H54 (cell line): Measurements from ENCODE around the gene MRPL12.
"Not testable (repeated sequence)": the region's sequence is repeated elsewhere in the genome, so short reads cannot be mapped to it uniquely, and the experiment has no call there.

Experiments
- DNase-seq: peaks from one replicate; pipeline ENCODE4 v3.0.0; 2011; ENCODE audit warnings: low spot score, mixed read lengths; ENCODE audit not compliant: insufficient read length
- FAIRE-seq: peaks from 3 replicates; lab custom pipeline; 2011; peaks lifted over from hg19 to GRCh38; lab: Jason Lieb, UNC
- POLR2A ChIP-seq: IDR thresholded peaks from 2 replicates; pipeline ENCODE4 v1.6.1; 2011; ENCODE audit warnings: low read depth, mild to moderate bottlenecking, low read length

MRPL12 gene

GRCh38 chr17:81722184-81723120 lies 19.3 kb downstream of the MRPL12 start:
- TF ChIP-seq POLR2A: no peak
- DNase-seq (peak; percentile 51), FAIRE-seq (no peak)

GRCh38 chr17:81723651-81724209 lies 20.6 kb downstream of the MRPL12 start:
- FAIRE-seq (no peak), DNase-seq (no peak)
- no peak for TF ChIP-seq POLR2A

DNA sequence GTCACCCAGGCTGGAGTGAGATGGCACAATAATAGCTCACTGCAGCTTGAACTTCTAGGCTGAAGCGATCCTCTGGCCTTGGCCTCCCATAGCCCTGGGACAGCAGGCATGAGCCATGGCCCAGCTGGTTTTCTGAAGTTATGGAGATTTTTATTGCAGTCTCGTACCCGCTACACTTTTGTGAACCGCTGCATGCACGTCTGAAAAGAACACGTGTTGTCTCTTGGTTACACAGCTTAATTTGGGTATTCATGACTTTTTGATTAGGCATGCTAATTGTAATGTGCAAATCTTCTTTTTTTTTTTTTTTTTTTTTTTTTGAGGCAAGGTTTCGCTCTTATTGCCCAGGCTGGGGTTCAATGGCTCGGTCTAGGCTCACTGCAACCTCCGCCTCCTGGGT lies 22.3 kb downstream of the MRPL12 start:
- DNase-seq (no peak), FAIRE-seq (no peak)
- TF ChIP-seq POLR2A: no peak

GRCh38 chr17:81726004-81726403 lies 22.8 kb downstream of the MRPL12 start:
- TF ChIP-seq POLR2A: no peak
- FAIRE-seq: no peak

GRCh38 chr17:81727324-81728031 lies 24.3 kb downstream of the MRPL12 start:
- FAIRE-seq (no peak), DNase-seq (no peak)
- TF ChIP-seq POLR2A: no peak

More at GRCh38 chr17:81726004-81726403, 22.8 kb downstream of the MRPL12 start:
- no peak for DNase-seq

GRCh38 chr17:81733507-81734404 lies 30.6 kb downstream of the MRPL12 start:
- peak; percentile 94 for DNase-seq
- FAIRE-seq: no peak

DNA sequence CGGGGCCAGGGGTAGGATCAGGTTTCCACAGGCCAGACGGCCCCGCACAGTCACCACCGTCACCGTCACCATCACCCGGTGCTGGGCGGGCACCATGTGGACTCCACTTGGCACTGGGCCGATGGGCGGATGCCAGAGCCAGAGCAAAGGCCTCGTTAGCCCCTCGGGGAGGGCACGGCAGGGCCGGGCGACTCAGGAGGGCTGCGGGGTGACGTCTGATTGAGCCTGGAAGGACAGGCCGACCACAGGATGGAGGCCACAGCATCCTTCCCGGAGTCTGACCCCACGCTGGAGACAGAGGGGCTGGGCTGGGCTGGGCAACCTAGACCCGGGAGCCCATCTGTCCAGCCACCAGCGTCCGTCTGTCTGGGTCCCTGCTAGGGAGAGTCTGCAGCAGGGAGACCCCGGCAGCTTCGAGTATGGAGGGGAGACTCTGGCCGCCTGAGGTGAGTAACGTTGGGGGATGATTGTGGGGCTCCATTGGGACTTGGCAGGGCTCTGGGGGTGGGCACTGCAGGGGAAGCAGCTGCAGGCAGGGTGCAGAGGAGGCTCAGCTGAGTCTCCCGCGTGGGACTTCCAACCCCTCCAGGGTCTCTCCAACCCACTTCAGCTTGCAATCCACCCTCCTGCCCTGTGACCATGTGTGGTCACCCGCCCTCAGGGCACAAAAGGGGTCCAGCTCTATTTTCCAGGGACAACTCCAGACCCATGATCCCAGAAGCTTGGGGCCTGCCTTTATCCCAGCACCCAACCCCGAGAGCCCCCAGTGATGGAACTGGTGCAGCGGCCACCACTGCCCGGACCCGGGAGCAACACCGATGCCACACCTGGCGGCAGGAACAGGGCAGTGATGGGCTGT lies 31.5 kb downstream of the MRPL12 start:
- DNase-seq (no peak), FAIRE-seq (no peak)
- TF ChIP-seq POLR2A: no peak

More at GRCh38 chr17:81733507-81734404, 30.6 kb downstream of the MRPL12 start:
- TF ChIP-seq POLR2A: no peak

GRCh38 chr17:81735264-81736102 lies 32.3 kb downstream of the MRPL12 start:
- TF ChIP-seq POLR2A: no peak; the same call in 1 of the 2 replicates
- FAIRE-seq: no peak
- peak; percentile 86 for DNase-seq

- FAIRE-seq: no peak
- no peak for TF ChIP-seq POLR2A
These were observed 35.0 kb downstream of the MRPL12 start for GRCh38 chr17:81737947-81738800.

DNA sequence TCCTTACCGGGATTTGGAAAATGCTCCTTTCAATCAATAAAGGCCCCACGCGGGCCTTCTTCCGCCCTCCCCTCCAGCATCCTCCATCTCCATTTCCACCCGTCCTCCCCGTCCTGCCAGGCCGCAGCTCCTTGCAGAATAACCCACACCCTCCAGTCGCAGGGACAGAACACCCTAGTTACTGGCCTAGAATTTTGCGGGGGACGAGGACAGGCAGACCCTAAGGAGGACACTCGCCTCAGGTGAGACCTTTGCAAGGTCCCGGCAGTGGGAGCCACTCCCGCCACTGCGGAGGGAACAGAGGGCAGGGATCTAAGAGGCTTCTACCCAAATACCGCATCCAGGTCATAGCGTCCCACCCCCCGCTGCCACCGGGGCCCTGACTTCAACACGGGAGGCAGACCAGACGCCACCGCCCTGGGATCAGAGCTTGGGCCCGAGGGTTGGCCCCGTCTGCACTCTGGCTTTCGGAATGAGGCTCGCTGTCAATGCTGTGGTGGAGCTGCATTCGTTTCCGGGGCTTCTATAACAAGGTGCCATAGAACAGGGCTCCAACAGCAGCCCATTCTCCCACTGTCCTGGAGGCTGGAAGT lies 35.7 kb downstream of the MRPL12 start:
- DNase-seq (no peak), FAIRE-seq (no peak)
- no peak for TF ChIP-seq POLR2A

More at GRCh38 chr17:81737947-81738800, 35.0 kb downstream of the MRPL12 start:
- no peak for DNase-seq

DNA sequence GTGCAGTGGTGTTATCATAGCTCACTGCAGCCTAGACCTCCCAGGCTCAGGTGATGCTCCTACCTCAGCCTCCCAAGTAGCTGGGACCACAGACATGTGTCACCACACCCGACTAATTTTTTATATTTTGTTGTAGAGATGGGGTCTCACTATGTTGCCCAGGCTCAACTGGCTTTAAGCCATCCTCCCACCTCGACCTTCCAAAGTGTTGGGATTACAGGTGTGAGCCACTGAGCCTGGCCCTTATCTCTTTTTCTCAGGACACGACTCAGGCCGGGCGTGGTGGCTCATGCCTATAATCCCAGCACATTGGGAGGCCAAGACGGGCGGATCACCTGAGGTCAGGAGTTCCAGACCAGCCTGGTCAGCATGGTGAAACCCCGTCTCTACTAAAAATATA lies 36.4 kb downstream of the MRPL12 start:
- DNase-seq, FAIRE-seq: not testable (repeated sequence)
